Panc1 (cell line): Measurements from ENCODE around the gene GNG7. TPM values are rescaled to one million over a fixed set of nuclear protein-coding genes. Genes with fewer than 3 reads are reported as not detected.

Source experiments
- ATAC-seq: fragments of 200-7000 bp; cut with Tn5 transposase; 2 replicates; pipeline ENCODE4 v1.9.1; 2020; ENCODE audit warnings: mild to moderate bottlenecking, moderate library complexity
- BruUV-seq: library from RNA; stranded (reverse); fragments of 400-500 nt; replicated peaks from 2 replicates; lab custom pipeline; 2021; lab: Mats Ljungman, UMichigan
- CTCF ChIA-PET: fragments of 300-600 bp; sonication (Branson Sonifier 250); formaldehyde crosslinking; loops from one replicate; lab custom pipeline; 2022; ENCODE audit warnings: antibody characterized with exemption; lab: Charles Lee
- POLR2A ChIA-PET: fragments of 300-600 bp; sonication (Branson Sonifier 250); formaldehyde crosslinking; loops from one replicate; lab custom pipeline; 2022; ENCODE audit warnings: antibody characterized with exemption; lab: Charles Lee
- DNase-seq: peaks from one replicate; pipeline ENCODE4 v3.0.0-alpha.2; 2010; ENCODE audit warnings: low read depth, low spot score
- H3K27ac ChIP-seq: 2 replicates; pipeline ENCODE4 v1.5.1; 2011; ENCODE audit warnings: mild to moderate bottlenecking, low read length, inconsistent platforms
- H3K27me3 ChIP-seq: fragments of 200-500 bp; sonication (Bioruptor generic); 2 replicates; pipeline ENCODE4 v1.6.0; 2014; ENCODE audit warnings: low read length, inconsistent platforms; ENCODE audit not compliant: control insufficient read depth, insufficient read depth
- H3K36me3 ChIP-seq: fragments of 200-500 bp; sonication (Bioruptor generic); 2 replicates; pipeline ENCODE4 v1.5.1; 2014; ENCODE audit warnings: inconsistent platforms, mild to moderate bottlenecking, low read length, moderate library complexity; ENCODE audit not compliant: control insufficient read depth, insufficient read depth
- H3K4me1 ChIP-seq: 2 replicates; pipeline ENCODE4 v1.5.1; 2011; ENCODE audit warnings: inconsistent platforms, mild to moderate bottlenecking, low read length, moderate library complexity; ENCODE audit not compliant: control insufficient read depth, insufficient read depth
- H3K4me3 ChIP-seq, 2 experiments: 2 replicates each; pipeline ENCODE4 v1.5.1; 2011 to 2012; ENCODE audit warnings: low read depth in 2 of 2, low read length in 2 of 2, mild to moderate bottlenecking in 2 of 2, inconsistent platforms in 1 of 2, moderate library complexity in 1 of 2
- H3K9me3 ChIP-seq: fragments of 200-500 bp; sonication (Bioruptor generic); 2 replicates; pipeline ENCODE4 v1.5.1; 2014; ENCODE audit warnings: low read depth, mild to moderate bottlenecking, inconsistent platforms, low read length, moderate library complexity; ENCODE audit not compliant: control insufficient read depth, insufficient read depth
- CTCF ChIP-seq: fragments of 450-650 bp; IDR thresholded peaks from 2 replicates; pipeline ENCODE4 v1.5.1; 2017; ENCODE audit warnings: mild to moderate bottlenecking
- POLR2AphosphoS5 ChIP-seq: IDR thresholded peaks from 2 replicates; pipeline ENCODE4 v1.6.1; 2012; ENCODE audit warnings: mild to moderate bottlenecking, low read depth, low read length, moderate library complexity
- REST ChIP-seq, 2 experiments: IDR thresholded peaks; 2 replicates each; pipeline ENCODE4 v1.6.1; 2011 to 2012; ENCODE audit warnings: low read depth in 2 of 2, control low read depth in 1 of 2, low read length in 1 of 2, mild to moderate bottlenecking in 1 of 2, moderate library complexity in 1 of 2; ENCODE audit not compliant: insufficient read depth in 1 of 2
- SIN3A ChIP-seq: IDR thresholded peaks from 2 replicates; pipeline ENCODE4 v1.6.1; 2012; ENCODE audit warnings: low read depth, mild to moderate bottlenecking, low read length, moderate library complexity, borderline replicate concordance; ENCODE audit not compliant: insufficient read depth
- TCF7L2 ChIP-seq: IDR thresholded peaks from 2 replicates; pipeline ENCODE4 v1.6.1; 2011; ENCODE audit warnings: mild to moderate bottlenecking, low read depth, low read length, inconsistent platforms
- in situ Hi-C: cut with HindIII; loops from 2 replicates; pipeline ENCODE4 v1.10.0; 2016; ENCODE audit warnings: low sequenced_read_pairs, low pct_unique_long_range_greater_than_20kb
- intact Hi-C: fragments of 100-400 bp; cut with micrococcal nuclease; formaldehyde crosslinking; loops from one replicate; pipeline ENCODE4 v1.10.0; 2022; ENCODE audit not compliant: unreplicated experiment
- total RNA-seq: library from RNA; stranded (reverse); gene quantifications from one replicate; pipeline ENCODE4 v1.2.1, GENCODE V29; 2021; ENCODE audit not compliant: unreplicated experiment

Gene GNG7
- total RNA-seq, 1 experiment from 2014 or later = 0.74 TPM

- Histone ChIP-seq H3K4me3 (no peak overlapping the region), H3K27ac (peak overlapping the region; percentile 89), H3K4me1 (peaks cover 38% of the 10 kb centered on the region), H3K36me3 (no peaks in the 10 kb centered on the region), H3K27me3 (no peaks in the 10 kb centered on the region), H3K9me3 (peaks cover 5% of the 10 kb centered on the region; the same call in 1 of the 2 replicates)
- ChIA-PET POLR2A (interaction anchor here (0.6 kb wide), 1 partner anchor 12 kb away, joined by 3 read pairs; no protein-coding TSS in a partner anchor), CTCF (no interaction called here)
- peak; percentile 87 for DNase-seq
- ATAC-seq = peak; percentile 58
- in situ Hi-C loops (no loop called here), intact Hi-C loops (no loop called here)
- no TSS peak for BruUV-seq
- no peak for TF ChIP-seq SIN3A
- TF ChIP-seq CTCF = no peak
- no peak for TF ChIP-seq POLR2AphosphoS5
- no peak for TF ChIP-seq TCF7L2
- TF ChIP-seq REST (IDR thresholded peaks at IDR 0.05; ENCODE audit: insufficient read depth in 1 of 2, low read depth in 2 of 2, low read length in 1 of 2) = no peak
Observed at GRCh38 chr19:2529473-2529918, 173.0 kb downstream of the GNG7 start.

- Histone ChIP-seq H3K9me3 (peaks cover 5% of the 10 kb centered on the region; the same call in 1 of the 2 replicates), H3K36me3 (no peaks in the 10 kb centered on the region), H3K4me1 (peaks cover 36% of the 10 kb centered on the region), H3K27me3 (no peaks in the 10 kb centered on the region), H3K27ac (peak overlapping the region; percentile 89), H3K4me3 (no peak overlapping the region)
- no peak for DNase-seq
- ATAC-seq = no peak
- in situ Hi-C loops = no loop called here
- POLR2A ChIA-PET = no interaction called here
- TF ChIP-seq REST (IDR thresholded peaks at IDR 0.05; ENCODE audit: insufficient read depth in 1 of 2, low read depth in 2 of 2, low read length in 1 of 2) = no peak
- no peak for TF ChIP-seq SIN3A
- TF ChIP-seq POLR2AphosphoS5 = no peak
- no peak for TF ChIP-seq TCF7L2
- no peak for TF ChIP-seq CTCF
- intact Hi-C loops = no loop called here
- no TSS peak for BruUV-seq
- CTCF ChIA-PET = no interaction called here
Observed at GRCh38 chr19:2528675-2529101, 173.8 kb downstream of the GNG7 start.
